Body of pancreas (tissue), 4 donors: Measurements from ENCODE around the gene IL3RA. TPM values are rescaled to one million over a fixed set of nuclear protein-coding genes. Genes with fewer than 3 reads are reported as not detected.
"Not testable (repeated sequence)": the region's sequence is repeated elsewhere in the genome, so short reads cannot be mapped to it uniquely, and the experiment has no call there.

ENCODE experiments used
- ATAC-seq: fragments of 150-250 bp; one replicate; pipeline ENCODE4 v1.9.1; 2016
- DNase-seq, 4 donors: peaks; one replicate each; pipeline ENCODE4 v3.0.0-alpha.2; 2019
- H3K27ac ChIP-seq, 4 donors: fragments of 200-600 bp; sonication (generic); 1 replicate in 3 of 4; 2 replicates in 1 of 4; pipeline versions ENCODE4 v1.5.1 to v1.6.1; 2016 to 2019; ENCODE audit warnings: mild to moderate bottlenecking in 1 of 4, mixed read lengths in 1 of 4, moderate library complexity in 1 of 4
- H3K27me3 ChIP-seq, 2 donors: fragments of 200-600 bp; sonication (generic); one replicate each; pipeline ENCODE4 v1.6.0; 2016; ENCODE audit warnings: mild to moderate bottlenecking in 1 of 2
- H3K36me3 ChIP-seq, 2 donors: fragments of 200-600 bp; sonication (generic); replicated peaks in 1 of 2; 2 replicates each; pipeline ENCODE4 v1.5.1; 2016; ENCODE audit warnings: low read depth in 2 of 2; ENCODE audit not compliant: insufficient read depth in 1 of 2
- H3K4me1 ChIP-seq: fragments of 200-600 bp; sonication (generic); one replicate; pipeline ENCODE4 v1.6.0; 2016
- H3K4me3 ChIP-seq, 2 donors: fragments of 200-600 bp; sonication (generic); 1 replicate in 1 of 2; 2 replicates in 1 of 2; pipeline ENCODE4 v1.5.1; 2016 to 2019
- H3K9me3 ChIP-seq, 3 donors: fragments of 200-600 bp; sonication (generic); 1 replicate in 2 of 3; 2 replicates in 1 of 3; pipeline ENCODE4 v1.5.1; 2016
- CTCF ChIP-seq, 7 experiments: fragments of 450-650 bp in 4 of 7; fragments of 200-600 bp in 3 of 7; sonication (generic) in 3 of 7; IDR thresholded peaks; one replicate each; pipeline ENCODE4 v1.5.1; 2016 to 2019; ENCODE audit warnings: antibody characterized with exemption in 7 of 7
- POLR2A ChIP-seq, 3 donors: fragments of 450-650 bp; IDR thresholded peaks; one replicate each; pipeline ENCODE4 v1.6.1; 2016; ENCODE audit warnings: antibody characterized with exemption in 3 of 3, mild to moderate bottlenecking in 2 of 3
- WGBS, 2 donors: methylation state at CpG; one replicate each; pipeline ENCODE4 v1.1.5; 2017; 5-methylcytosine and 5-hydroxymethylcytosine counted together
- intact Hi-C: fragments of 100-400 bp; cut with DNase I; formaldehyde crosslinking; loops from one replicate; pipeline ENCODE4 v1.15.1; 2023
- total RNA-seq, 2 donors: library from RNA; depleted of rRNA; stranded (reverse); fragments of >200 nt; gene quantifications; one replicate each; pipeline ENCODE4 v1.1.0, GENCODE V29; 2016

The IL3RA gene
- total RNA-seq, 2 donors from 2014 or later = 0.78 to 1.3 TPM

- Histone ChIP-seq H3K9me3 (no peaks in the 10 kb centered on the region), H3K4me1 (no peaks in the 10 kb centered on the region), H3K36me3 (peaks cover 0 to 2% of the 10 kb centered on the region in 2 donors), H3K4me3 (no peak overlapping the region), H3K27ac (no peak overlapping the region), H3K27me3 (no peaks in the 10 kb centered on the region)
- DNase-seq (no peak), ATAC-seq (no peak)
- 81 to 90% methylated on average over 6 of the region's 6 CpGs for WGBS, 2 donors
- intact Hi-C loops = no loop called here
- no peak for TF ChIP-seq CTCF (IDR thresholded peaks at IDR 0.05)
- TF ChIP-seq POLR2A (IDR thresholded peaks at IDR 0.05) = no peak
Measured at GRCh38 chrX:1358793-1359476, 22.4 kb downstream of the IL3RA start.

DNA sequence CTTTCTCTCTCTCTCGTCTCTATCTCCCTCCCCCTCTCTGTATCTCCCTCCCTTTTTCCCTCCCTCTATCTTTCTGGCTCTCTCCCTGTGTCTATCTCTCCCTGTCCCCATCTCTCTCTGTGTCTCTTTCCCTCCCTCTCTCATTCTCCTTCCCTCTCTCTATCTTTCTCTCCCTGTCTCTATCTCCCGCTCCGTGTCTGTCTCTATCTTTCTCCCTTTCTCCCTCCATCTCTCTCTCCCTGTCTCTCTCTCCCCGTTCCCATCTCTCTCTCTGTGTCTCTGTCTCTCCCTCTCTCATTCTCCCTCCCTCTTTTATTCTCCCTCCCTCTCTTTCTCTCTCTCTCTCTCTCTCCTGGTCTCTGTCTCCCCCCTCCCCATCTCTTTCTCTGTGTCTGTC lies 22.9 kb downstream of the IL3RA start:
- H3K9me3 ChIP-seq = no peaks in the 10 kb centered on the region

GRCh38 chrX:1360171-1360570 lies 23.6 kb downstream of the IL3RA start:
- TF ChIP-seq CTCF (IDR thresholded peaks at IDR 0.05) (no peak), POLR2A (IDR thresholded peaks at IDR 0.05) (no peak)
- DNase-seq (no peak), ATAC-seq (no peak)
- intact Hi-C loops = no loop called here
- H3K27ac ChIP-seq = no peak overlapping the region
- no peaks in the 10 kb centered on the region for H3K9me3 ChIP-seq
- no peaks in the 10 kb centered on the region for H3K4me1 ChIP-seq
- no peak overlapping the region for H3K4me3 ChIP-seq
- H3K36me3 ChIP-seq = peaks cover 0 to 2% of the 10 kb centered on the region in 2 donors
- 78 to 83% methylated on average over 2 of the region's 2 CpGs for WGBS, 2 donors
- no peaks in the 10 kb centered on the region for H3K27me3 ChIP-seq

More for the DNA sequence above, 22.9 kb downstream of the IL3RA start:
- H3K27ac ChIP-seq = no peak overlapping the region
- intact Hi-C loops = no loop called here
- TF ChIP-seq CTCF (IDR thresholded peaks at IDR 0.05) = no peak
- TF ChIP-seq POLR2A (IDR thresholded peaks at IDR 0.05) = no peak
- peaks cover 0 to 2% of the 10 kb centered on the region in 2 donors for H3K36me3 ChIP-seq
- ATAC-seq (no peak), DNase-seq (no peak)
- 81 to 92% methylated on average over 4 of the region's 4 CpGs for WGBS, 2 donors
- H3K4me3 ChIP-seq = no peak overlapping the region
- H3K27me3 ChIP-seq = no peaks in the 10 kb centered on the region
- H3K4me1 ChIP-seq = no peaks in the 10 kb centered on the region

DNA sequence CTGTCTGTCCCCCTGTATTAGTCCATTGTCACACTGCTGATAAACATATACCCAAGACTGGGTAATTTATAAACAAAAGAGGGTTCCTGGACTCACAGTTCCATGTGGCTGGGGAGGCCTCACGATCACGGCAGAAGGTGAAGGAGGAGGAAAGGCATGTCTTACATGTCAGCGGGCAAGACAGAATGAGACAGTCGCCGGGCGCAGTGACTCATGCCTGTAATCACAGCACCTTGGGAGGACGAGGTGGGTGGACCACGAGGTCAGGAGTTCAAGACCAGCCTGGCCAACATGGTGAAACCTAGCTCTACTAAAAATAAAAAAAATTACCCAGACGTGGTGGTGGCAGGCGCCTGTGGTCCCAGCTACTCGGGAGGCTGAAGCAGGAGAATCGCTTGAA lies 24.7 kb downstream of the IL3RA start:
- no peak overlapping the region for H3K4me3 ChIP-seq
- TF ChIP-seq POLR2A (IDR thresholded peaks at IDR 0.05) (no peak), CTCF (IDR thresholded peaks at IDR 0.05) (no peak)
- DNase-seq = no peak
- no peaks in the 10 kb centered on the region for H3K4me1 ChIP-seq
- no peaks in the 10 kb centered on the region for H3K27me3 ChIP-seq
- 81 to 92% methylated on average over 10 to 12 of the region's 12 CpGs for WGBS, 2 donors
- no peaks in the 10 kb centered on the region for H3K9me3 ChIP-seq
- intact Hi-C loops = no loop called here
- no peak overlapping the region for H3K27ac ChIP-seq
- ATAC-seq = no peak
- peaks cover 0 to 2% of the 10 kb centered on the region in 2 donors for H3K36me3 ChIP-seq

- Histone ChIP-seq H3K9me3 (no peaks in the 10 kb centered on the region), H3K4me1 (no peaks in the 10 kb centered on the region), H3K36me3 (peaks cover 0 to 2% of the 10 kb centered on the region in 2 donors), H3K4me3 (no peak overlapping the region), H3K27ac (no peak overlapping the region), H3K27me3 (no peaks in the 10 kb centered on the region)
- intact Hi-C loops = no loop called here
- WGBS, 2 donors = 85 to 98% methylated on average over 2 of the region's 2 CpGs
- no peak for ATAC-seq
- TF ChIP-seq POLR2A (IDR thresholded peaks at IDR 0.05) (no peak), CTCF (IDR thresholded peaks at IDR 0.05) (no peak)
- DNase-seq = no peak
Measured at GRCh38 chrX:1361910-1362309, 25.3 kb downstream of the IL3RA start.

- H3K27me3 ChIP-seq, H3K4me3 ChIP-seq, H3K9me3 ChIP-seq, ATAC-seq, DNase-seq, H3K36me3 ChIP-seq, H3K27ac ChIP-seq, intact Hi-C loops, H3K4me1 ChIP-seq: not testable (repeated sequence)
- WGBS, 2 donors = no CpG with 5 or more reads among the region's 63 CpGs
Measured at GRCh38 chrX:1366363-1366762, 29.8 kb downstream of the IL3RA start.
